PFSK-1 (cell line): ENCODE results near the gene SAMD4A.

Experiments used
- FOXP2 ChIP-seq: optimal IDR thresholded peaks from 2 replicates; pipeline ENCODE3; 2011; ENCODE audit warnings: borderline replicate concordance, control low read depth, inconsistent platforms; ENCODE audit not compliant: insufficient read depth; ENCODE audit errors: extremely low read length, extremely low read depth
- POLR2AphosphoS5 ChIP-seq: IDR thresholded peaks from 2 replicates; pipeline ENCODE4 v1.6.1; 2012; ENCODE audit warnings: low read depth, mild to moderate bottlenecking, control low read depth, low read length, moderate library complexity
- REST ChIP-seq, 2 experiments: IDR thresholded peaks; 2 replicates each; pipeline versions ENCODE4 v1.6.1 to v1.8.0; 2011 to 2012; ENCODE audit warnings: low read depth in 2 of 2, low read length in 2 of 2, control low read depth in 1 of 2, inconsistent platforms in 1 of 2, mild to moderate bottlenecking in 1 of 2, moderate library complexity in 1 of 2; ENCODE audit not compliant: insufficient read depth in 1 of 2
- SIN3A ChIP-seq: IDR thresholded peaks from 2 replicates; pipeline ENCODE4 v1.6.1; 2012; ENCODE audit warnings: mild to moderate bottlenecking, low read length, moderate library complexity, borderline replicate concordance; ENCODE audit not compliant: insufficient read depth
- TAF1 ChIP-seq: IDR thresholded peaks from 2 replicates; pipeline ENCODE4 v1.6.1; 2012; ENCODE audit warnings: low read length, control low read depth, borderline replicate concordance; ENCODE audit not compliant: insufficient read depth

Gene SAMD4A

GRCh38 chr14:54797986-54798385, 231.1 kb downstream of the SAMD4A start:
- TF ChIP-seq SIN3A (no peak), POLR2AphosphoS5 (no peak), REST (IDR thresholded peaks at IDR 0.05; ENCODE audit: insufficient read depth in 1 of 2, low read depth in 2 of 2, low read length in 2 of 2) (no peak), TAF1 (no peak), FOXP2 (no peak)

GRCh38 chr14:54798465-54799124, 231.7 kb downstream of the SAMD4A start:
- no peak for TF ChIP-seq REST (IDR thresholded peaks at IDR 0.05; ENCODE audit: insufficient read depth in 1 of 2, low read depth in 2 of 2, low read length in 2 of 2)
- no peak for TF ChIP-seq TAF1
- TF ChIP-seq SIN3A = no peak
- no peak for TF ChIP-seq POLR2AphosphoS5
- no peak for TF ChIP-seq FOXP2

- TF ChIP-seq SIN3A = no peak
- no peak for TF ChIP-seq POLR2AphosphoS5
- no peak for TF ChIP-seq FOXP2
- no peak for TF ChIP-seq REST (IDR thresholded peaks at IDR 0.05; ENCODE audit: insufficient read depth in 1 of 2, low read depth in 2 of 2, low read length in 2 of 2)
- no peak for TF ChIP-seq TAF1
Measured at GRCh38 chr14:54803396-54803795, 236.5 kb downstream of the SAMD4A start.

GRCh38 chr14:54803926-54804537, 237.1 kb downstream of the SAMD4A start:
- TF ChIP-seq FOXP2 (no peak), TAF1 (no peak), REST (IDR thresholded peaks at IDR 0.05; ENCODE audit: insufficient read depth in 1 of 2, low read depth in 2 of 2, low read length in 2 of 2) (no peak), POLR2AphosphoS5 (no peak), SIN3A (no peak)
